ENCODE data around the gene DNAJC30.
A peak's percentile ranks its signal among the peaks of the same experiment; 100 is the strongest.

DNAJC30 gene

DNA sequence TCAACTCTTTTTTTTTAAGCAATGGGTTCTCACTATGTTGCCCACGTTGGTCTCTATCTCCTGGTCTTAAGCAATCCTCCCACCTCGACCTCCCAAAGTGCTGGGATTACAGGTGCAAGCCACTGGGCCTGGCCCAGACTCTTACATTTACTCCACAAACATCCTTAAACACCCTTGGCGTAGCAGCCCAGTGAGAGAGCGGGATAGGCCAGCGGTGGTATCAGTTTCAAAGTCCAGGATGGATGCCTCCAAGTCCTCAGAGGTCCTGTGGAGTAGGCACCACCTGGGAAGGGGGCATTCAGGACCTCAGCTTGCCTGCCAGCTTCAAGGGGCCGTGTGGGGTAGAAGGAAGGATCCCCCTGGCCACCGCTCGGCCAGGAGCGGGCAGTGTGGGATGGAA is 33.7 kb downstream of the DNAJC30 start:
- TF ChIP-seq, protein P1, sequence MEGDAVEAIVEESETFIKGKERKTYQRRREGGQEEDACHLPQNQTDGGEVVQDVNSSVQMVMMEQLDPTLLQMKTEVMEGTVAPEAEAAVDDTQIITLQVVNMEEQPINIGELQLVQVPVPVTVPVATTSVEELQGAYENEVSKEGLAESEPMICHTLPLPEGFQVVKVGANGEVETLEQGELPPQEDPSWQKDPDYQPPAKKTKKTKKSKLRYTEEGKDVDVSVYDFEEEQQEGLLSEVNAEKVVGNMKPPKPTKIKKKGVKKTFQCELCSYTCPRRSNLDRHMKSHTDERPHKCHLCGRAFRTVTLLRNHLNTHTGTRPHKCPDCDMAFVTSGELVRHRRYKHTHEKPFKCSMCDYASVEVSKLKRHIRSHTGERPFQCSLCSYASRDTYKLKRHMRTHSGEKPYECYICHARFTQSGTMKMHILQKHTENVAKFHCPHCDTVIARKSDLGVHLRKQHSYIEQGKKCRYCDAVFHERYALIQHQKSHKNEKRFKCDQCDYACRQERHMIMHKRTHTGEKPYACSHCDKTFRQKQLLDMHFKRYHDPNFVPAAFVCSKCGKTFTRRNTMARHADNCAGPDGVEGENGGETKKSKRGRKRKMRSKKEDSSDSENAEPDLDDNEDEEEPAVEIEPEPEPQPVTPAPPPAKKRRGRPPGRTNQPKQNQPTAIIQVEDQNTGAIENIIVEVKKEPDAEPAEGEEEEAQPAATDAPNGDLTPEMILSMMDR (IDR thresholded peaks at IDR 0.05), result no peak
- TF ChIP-seq ZFX (IDR thresholded peaks at IDR 0.05; ENCODE audit: borderline replicate concordance), result no peak
- no peak overlapping the region for H3K27ac ChIP-seq

DNA sequence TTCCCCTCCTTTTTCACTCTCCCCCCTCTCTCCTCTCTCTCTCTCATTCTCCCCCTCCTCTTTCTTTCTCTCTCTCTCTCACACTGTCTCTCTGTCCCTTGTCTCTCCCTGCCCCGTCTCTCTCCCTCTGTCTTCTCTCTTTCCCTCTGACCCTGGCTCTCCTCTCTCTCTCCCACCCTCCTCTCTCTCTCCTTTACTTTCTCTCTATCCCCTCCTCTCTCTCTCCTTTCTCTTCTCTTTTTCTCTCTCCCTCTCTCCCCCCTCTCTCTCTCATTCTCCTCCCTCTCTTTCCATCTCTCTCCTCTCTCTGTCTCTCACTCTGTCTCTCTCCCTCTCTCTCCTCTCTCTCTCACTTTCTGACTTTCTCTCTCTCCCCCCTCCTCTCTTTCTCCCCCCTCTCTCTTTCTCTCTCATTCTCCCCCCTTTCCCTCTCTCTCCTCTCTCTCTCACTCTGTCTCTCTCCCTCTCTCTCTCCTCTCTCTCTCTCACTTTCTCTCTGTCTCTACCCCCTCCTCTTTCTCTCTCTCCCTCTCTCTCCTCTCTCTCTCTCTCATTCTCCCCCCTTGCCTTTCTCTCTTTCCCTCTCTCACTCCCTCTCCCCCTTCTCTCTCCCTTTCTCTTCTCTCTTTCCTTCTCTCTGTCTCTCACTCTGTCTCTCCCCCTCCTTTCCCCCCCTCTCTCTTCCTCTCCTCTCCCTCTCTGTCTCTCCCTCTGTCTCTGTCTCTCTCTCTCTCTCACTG is 34.5 kb downstream of the DNAJC30 start:
- TF ChIP-seq, protein P1 (IDR thresholded peaks at IDR 0.05), result no peak
- no peak for TF ChIP-seq ZFX (IDR thresholded peaks at IDR 0.05; ENCODE audit: borderline replicate concordance)
- H3K27ac ChIP-seq, result no peak overlapping the region

DNA sequence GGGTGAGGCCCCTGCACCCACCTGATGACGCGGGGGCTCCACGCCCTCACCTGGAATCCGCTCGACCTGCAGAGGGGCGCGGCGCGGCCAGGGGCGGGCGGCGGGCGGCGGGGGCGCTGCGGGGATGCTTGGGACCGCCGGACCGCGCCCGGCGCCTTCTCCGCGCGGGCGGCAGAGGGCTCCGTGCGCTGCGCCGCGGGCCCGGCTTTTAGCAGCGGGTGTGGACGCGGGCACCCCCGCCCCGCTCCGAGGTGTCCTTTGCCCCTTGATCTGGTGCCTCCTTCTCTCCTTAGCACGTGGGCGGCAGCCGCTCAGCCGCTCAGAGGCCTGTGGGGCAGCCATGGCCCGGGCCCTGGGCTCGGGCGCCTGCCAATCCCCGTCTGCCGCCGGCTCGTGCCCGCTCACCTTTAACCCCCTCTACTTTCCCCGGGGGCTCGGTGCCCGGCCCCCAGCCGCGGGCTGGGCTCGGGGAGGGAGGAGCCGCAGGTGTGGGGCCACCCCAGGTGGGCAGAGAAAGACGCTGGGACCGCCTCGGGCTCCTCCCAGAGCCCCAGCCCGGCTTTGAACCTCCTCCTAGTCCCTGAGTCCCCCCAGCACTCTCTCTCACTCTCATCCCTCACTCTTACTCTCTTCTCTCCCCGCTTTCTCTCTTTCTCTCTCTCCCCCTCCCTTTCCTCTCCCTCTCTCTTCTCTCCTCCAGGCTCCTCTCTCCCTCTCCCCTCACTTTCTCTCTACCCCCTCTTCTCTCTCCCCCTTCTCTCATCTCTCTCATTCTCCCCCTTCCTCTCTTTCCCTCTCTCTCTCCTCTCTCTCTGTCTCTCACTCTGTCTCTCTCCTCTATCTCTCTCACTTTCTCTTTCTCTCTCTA is 35.3 kb downstream of the DNAJC30 start:
- no peak for TF ChIP-seq ZFX (IDR thresholded peaks at IDR 0.05; ENCODE audit: borderline replicate concordance)
- TF ChIP-seq, protein P1 (IDR thresholded peaks at IDR 0.05), result peak; percentile 75
- no peak overlapping the region for H3K27ac ChIP-seq

DNA sequence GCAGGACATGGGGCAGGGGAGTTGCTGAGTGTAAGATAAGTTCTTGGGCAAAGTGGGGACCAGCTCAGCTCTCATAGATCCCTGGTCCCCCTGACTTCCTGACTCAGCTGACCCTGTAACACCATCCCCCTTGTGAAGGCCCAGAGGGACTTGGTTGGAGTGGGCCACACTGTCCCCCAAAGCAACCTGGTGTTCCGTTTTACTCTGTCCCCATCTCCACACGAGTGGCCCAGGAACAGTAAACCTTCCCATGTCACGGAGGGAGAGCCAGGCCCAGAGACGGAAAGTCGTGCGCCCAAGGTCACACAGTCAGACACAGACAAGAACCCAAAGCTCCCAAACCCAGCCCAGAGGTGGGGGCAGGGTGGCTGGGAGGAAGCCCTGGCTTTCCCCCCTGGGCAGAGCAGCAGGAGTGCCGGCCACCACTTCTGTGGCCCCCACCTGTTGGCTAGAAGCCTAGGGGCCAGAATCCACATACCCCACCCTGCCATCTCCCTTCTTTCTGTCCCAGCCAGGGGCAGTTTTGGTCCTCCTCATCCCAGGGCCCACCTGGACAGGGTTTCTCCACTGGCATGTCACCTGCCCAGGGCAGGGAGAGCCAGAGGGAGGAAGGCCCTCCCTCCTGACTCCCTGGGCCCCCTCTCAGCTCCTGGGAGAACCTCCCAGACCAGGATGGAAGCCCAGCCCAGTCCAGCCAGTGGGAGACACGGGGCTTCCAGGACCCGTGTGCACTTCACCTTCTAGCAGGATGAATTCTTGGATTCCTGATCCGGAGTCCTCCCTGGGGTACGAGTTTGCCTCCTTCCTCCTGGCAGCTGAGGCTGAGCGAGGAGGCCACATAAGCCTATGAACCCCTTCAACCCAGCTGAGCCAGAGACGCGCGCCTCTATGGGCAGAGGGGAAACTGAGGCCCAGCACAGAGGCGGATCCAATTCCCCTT is 36.2 kb downstream of the DNAJC30 start:
- no peak overlapping the region for H3K27ac ChIP-seq
- TF ChIP-seq ZFX (IDR thresholded peaks at IDR 0.05; ENCODE audit: borderline replicate concordance), result no peak
- TF ChIP-seq, protein P1 (IDR thresholded peaks at IDR 0.05), result no peak

DNA sequence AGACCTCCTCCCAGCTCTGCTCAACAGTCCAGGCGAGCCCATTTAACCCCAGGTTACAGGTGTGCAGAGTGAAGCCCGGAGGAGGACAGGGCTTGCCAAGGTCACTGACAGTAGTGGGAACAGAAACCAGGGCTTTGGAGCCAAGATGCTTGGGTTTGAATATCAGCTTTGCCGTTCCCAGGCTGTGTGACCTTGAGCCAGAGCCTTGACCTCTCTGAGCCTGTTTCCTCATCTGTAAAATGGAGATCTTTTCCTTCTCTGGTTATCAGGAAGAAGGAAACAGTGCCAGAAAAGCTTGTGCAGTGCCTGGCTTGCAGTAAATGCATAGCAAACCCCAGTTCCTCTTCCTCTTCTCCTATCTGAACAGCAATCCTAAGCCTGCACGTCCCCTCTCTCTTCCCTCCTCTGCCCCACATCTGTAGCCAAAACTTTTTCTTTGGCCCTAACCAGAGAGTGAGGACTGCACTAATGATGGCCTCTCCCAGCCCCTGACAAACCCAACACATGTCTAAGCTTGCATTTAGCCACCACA is 37.5 kb downstream of the DNAJC30 start:
- TF ChIP-seq ZFX (IDR thresholded peaks at IDR 0.05; ENCODE audit: borderline replicate concordance), result no peak
- TF ChIP-seq, protein P1 (IDR thresholded peaks at IDR 0.05), result no peak
- H3K27ac ChIP-seq, result no peak overlapping the region

DNA sequence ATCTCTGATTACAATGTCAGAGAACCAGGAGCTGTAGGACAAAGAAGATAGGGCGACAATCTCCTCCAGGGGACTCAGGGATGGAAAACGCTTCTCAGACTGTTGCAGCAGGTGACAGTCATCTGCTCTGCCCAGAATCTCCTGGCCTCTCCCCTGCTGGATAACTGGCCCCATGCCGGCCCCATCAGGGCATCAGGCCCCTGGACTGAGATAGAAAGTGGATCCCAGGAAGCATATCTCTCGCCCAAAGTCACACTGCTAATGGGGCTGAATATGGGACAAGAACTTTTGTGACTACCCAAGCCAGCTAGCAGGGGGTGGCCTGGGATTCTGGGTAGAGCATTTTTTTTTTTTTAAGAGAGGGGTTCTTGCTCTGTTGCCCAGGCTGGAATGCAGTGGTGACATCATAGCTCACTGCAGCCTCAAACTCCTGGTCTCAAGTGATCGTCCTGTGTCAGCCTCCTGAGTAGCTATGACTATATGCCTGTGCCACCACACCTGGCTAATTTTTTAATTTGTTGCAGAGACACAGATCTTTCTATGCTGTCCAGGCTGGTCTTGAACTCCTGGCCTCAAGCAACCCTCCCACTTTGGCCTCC is 38.5 kb downstream of the DNAJC30 start:
- TF ChIP-seq, protein P1 (IDR thresholded peaks at IDR 0.05), result no peak
- no peak for TF ChIP-seq ZFX (IDR thresholded peaks at IDR 0.05; ENCODE audit: borderline replicate concordance)
- H3K27ac ChIP-seq, result no peak overlapping the region
